GM12874 (cell line): ENCODE data around the gene NTN1.

ENCODE experiments used
- TF ChIP-seq, protein P1 (sequence below): IDR thresholded peaks from 2 replicates; pipeline ENCODE4 v1.5.1; 2011; ENCODE audit warnings: low read depth, mild to moderate bottlenecking, control low read depth, low read length, moderate library complexity; ENCODE audit not compliant: insufficient read depth

The NTN1 gene

DNA sequence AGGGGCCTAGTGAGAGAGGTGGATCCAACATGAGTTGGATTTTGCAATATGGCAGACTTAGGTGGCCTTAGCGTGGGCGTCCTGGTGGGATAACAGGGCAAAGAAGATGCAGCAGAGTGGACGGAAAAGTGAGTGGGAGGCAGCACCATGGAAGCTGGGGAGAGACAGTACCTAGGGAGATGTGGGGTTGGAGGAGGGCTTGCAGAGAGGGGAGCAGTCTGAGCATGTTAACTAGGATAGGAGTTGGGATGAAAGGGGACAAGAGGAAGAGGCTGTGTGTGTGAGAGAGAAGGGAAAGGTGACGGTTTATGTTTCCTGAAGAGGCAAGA lies 120.1 kb downstream of the NTN1 start:
- TF ChIP-seq, protein P1, sequence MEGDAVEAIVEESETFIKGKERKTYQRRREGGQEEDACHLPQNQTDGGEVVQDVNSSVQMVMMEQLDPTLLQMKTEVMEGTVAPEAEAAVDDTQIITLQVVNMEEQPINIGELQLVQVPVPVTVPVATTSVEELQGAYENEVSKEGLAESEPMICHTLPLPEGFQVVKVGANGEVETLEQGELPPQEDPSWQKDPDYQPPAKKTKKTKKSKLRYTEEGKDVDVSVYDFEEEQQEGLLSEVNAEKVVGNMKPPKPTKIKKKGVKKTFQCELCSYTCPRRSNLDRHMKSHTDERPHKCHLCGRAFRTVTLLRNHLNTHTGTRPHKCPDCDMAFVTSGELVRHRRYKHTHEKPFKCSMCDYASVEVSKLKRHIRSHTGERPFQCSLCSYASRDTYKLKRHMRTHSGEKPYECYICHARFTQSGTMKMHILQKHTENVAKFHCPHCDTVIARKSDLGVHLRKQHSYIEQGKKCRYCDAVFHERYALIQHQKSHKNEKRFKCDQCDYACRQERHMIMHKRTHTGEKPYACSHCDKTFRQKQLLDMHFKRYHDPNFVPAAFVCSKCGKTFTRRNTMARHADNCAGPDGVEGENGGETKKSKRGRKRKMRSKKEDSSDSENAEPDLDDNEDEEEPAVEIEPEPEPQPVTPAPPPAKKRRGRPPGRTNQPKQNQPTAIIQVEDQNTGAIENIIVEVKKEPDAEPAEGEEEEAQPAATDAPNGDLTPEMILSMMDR, result no peak

DNA sequence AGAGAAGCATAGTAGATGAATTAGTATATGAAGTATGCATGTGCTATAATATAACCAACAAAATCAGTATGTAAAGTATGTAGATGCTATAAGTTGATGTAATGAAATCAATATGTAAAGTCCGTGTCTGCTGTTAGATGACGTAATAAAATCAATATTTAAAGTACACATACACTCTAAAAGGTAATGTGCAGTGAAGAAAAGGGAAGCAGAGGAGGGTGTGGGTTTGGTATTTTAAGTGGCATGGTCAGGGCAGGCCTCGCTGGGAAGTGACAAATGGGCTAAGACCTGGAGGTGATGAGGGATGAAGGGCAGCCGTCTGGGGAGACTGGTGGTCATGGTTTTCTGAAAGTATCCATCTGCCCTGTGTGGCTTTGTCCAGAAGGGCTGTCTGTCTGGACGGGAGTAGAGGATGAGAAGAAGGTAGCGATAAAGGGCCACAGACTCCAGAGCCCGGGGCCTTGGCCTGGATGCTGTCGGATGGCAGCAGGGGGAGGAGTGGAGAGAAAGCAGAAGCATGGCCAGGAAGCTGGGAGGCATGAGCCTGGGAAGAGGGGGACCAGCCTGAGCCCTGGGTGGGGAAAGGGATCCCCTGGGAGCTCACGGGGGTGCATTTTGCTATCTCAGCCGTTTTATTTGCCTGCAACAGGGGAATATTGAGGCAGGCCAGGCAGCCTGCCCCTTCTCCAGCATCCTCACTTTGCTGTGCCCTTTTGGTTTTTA lies 121.6 kb downstream of the NTN1 start:
- TF ChIP-seq, protein P1, result no peak

DNA sequence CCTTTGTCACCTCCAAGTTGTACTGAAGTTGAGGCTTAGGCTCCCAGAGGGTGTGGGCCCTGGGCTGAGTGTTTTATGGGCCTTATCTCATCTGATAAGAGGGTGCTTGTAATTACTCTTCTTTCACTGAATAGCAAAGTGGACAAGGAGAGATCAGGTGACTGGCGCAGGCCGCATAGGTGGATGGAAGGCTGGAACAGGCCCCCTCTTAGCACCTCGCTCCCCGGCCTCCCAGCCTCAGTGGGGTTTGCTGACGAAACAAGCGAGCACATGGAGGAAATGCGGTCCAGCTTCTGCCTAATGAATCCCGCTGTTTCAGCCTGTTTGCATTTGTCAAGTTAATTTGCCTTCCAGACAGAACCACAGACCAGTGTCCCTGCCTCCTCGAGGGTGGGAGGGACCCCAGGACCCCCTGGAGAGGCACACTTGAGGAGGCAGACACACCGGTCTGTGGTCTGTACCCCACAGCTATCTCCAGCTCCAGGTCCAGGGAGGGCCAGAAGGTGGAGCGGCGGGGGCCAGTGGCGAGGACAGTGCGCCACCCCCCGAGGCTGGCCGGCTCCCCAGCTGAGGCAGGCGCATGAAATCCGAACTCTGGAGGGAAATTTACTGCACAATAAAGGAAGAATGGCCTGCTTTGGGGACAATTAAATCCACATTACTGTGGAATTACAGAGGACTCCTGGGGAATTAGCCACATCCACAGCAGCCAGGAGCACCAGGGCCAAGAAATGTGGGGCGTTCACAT lies 123.4 kb downstream of the NTN1 start:
- TF ChIP-seq, protein P1, result no peak

DNA sequence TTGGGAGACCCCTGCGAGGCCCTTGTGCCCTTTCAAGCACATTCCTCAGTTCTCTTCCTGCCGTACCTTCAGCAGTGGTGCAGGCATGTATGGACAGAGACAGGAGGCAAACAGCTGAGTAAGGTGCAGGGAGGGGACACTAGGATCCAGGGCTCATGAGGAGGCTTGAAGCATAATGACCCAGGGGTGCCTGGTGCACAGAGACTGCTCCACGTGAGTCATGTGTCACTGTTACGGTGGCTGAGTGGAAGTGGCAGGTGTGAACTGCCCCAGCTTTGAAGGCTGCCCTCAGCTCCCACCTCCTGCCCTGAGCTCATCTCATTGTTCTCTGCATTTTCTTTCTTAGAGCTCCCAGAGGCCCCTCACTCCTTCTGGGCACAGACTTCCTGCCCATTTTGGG lies 124.8 kb downstream of the NTN1 start:
- TF ChIP-seq, protein P1, result no peak

DNA sequence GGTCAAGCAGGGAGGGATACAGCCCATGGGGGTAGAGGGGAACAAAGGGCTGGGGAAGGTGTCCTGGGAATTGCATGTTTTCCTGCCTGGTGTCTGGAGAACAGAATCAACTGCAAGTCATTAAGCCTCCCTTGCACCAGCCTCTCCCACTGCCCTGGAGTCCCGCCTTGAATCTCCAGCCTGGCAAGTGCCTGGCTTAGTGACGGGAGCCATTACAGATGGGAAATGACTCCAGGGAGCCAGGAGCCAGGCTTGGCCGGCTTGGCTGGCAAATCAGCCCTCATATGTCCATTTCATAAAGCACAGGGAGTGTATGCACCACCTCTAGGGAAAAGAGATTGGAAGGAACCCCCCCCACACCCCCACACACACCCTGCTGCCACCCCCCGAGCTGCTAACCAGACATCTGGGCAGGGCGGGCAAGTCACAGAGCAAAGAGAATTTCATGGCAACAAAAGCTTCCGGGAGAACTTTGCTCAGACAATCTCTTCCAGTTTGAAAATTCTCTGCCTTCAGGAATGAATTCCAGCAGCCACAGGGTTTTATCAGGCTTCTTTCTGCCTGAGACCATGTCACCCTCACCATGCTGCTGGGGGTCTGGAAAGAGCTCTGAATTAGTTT lies 127.7 kb downstream of the NTN1 start:
- TF ChIP-seq, protein P1, result no peak

DNA sequence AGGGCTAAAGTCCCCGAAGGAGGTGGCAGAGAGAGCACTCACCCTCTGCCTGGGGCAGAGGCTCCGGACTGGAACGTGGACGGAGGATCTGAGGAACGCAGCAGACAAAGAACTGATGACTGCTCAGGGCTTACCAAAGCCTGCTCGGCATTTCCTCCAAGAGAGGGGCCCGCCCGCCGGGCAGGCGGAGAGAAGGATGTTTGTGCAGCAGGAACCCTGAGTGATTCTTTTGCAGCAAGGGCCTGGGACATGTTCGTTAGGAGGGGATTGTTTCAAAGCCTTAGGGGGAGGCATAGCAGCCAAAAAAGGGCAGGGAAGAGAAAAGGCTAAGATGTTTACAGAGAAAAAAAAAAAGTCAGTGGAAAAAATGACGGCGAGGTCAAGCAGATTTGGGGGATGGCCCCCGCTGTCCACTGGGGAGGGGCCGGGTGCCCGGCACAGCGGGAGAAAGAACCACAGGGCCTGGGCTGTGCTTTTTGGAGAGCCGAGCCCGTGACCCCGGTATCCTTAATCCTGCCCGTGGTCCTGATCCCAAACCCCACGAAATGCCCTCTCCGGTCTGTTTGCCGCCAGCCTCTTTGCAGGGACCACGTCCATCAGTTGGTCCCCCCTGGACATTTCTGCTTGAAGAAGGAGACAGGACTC lies 129.3 kb downstream of the NTN1 start:
- TF ChIP-seq, protein P1, result no peak

DNA sequence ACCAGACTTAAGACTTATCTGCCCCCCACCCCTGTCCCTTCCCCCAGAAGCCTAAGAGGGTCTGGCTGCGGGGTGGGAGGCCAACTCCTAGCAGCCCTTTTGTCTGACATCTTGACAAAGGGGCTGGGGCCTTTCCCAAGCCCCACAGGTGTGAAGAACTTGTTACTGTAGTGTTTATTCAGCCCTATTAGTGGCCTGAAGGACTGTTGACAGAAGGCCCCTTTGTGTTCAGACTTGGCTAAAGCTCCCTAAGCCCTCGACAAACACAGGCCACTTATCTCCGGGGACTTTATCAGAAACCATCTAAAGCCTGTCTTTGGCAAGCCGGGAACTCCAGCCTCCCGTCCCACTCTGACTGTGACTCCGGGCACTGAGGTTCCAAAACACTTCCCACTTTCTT lies 129.8 kb downstream of the NTN1 start:
- TF ChIP-seq, protein P1, result no peak
